ENCODE data around the gene SPINT4. TPM values are rescaled to one million over a fixed set of nuclear protein-coding genes. Genes with fewer than 3 reads are reported as not detected.
"Not testable (repeated sequence)": the region's sequence is repeated elsewhere in the genome, so short reads cannot be mapped to it uniquely, and the experiment has no call there.

SPINT4 gene
- total and polyA plus RNA-seq, 10 donors, result not detected

DNA sequence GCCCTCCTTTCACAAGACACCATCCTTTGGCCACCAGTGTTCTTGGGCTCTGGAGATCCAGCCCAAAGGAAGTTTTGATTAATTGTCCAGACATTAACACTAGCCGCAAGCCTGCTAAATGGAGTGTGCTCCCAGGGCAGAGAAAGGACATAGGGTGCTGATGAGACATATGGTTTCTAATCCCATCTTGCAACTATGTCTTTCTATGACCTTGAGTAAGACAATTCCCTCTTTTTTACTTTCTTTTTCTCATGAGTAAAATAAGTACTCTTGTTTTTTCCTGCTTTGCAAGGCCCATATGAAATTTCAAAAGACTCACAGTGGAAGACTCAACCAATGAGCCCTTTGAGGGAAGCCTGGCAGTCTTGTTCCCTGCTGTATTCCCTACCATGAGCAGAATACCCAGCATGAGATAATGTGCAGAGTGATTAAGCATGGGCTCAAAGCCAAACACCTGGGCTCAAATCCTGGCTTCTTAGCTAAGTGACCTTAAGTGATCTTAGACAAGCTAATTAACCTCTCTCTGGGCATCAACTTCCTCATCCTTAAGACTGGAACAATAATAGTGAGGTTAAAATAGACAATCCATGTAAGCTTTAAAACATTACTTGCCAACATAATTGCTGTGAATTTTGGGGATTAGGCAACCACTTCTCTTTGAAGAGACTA lies 17.0 kb upstream of the SPINT4 start, which contains the start of gene WFDC10B:
TSS of gene WFDC10B (minus strand) at position 51 of the 669 bp plus-strand sequence. CDS start 19,027 bp downstream, outside the sequence.
- H3K4me3 ChIP-seq, result no peak within 1 kb of the TSS
- intact Hi-C loops (cut with DNase I; ENCODE audit: low total_unique reads), result no loop called here
- no peaks in the 10 kb centered on the region for H3K36me3 ChIP-seq
- no peaks in the 10 kb centered on the region for H3K9me3 ChIP-seq
- 78 to 96% (median 86%) methylated on average over 1 of the region's 1 CpG for WGBS, 5 donors
- H3K27ac ChIP-seq, result no peak within 1 kb of the TSS
- no peaks in the 10 kb centered on the region for H3K4me1 ChIP-seq
- DNase-seq, result no peak
- TF ChIP-seq CTCF (IDR thresholded peaks at IDR 0.05 in 8 of 11, conservative IDR thresholded peaks at IDR 0.05 in 3 of 11) (no peak), POLR2AphosphoS5 (IDR thresholded peaks at IDR 0.05) (no peak), POLR2A (IDR thresholded peaks at IDR 0.05) (no peak)
- peaks cover 0 to 29% (median 0%) of the 10 kb centered on the region in 7 donors for H3K27me3 ChIP-seq (replicated peaks in 1 of 7)

DNA sequence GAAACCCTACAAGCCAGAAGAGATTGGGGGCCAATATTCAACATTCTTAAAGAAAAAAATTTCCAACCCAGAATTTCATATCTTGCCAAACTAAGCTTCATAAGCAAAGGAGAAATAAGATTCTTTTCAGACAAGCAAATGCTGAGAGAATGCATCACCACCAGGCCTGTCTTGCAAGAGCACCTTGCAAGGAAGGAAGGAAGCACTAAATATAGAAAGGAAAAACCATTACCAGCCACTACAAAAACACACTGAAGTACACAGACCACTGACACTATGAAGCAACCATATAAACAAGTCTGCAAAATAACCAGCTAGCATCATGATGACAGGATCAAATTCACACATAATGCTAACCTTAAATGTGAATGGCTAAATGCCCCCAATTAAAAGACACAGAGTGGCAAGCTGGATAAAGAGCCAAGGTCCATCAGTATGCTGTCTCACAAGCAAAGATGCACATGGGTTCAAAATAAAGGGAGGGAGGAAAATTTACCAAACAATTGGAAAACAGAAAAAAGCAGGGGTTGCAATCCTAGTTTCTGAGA lies 5.9 kb upstream of the SPINT4 start:
- H3K36me3 ChIP-seq; H3K4me3 ChIP-seq; H3K4me1 ChIP-seq; intact Hi-C loops (cut with DNase I; ENCODE audit: low total_unique reads); DNase-seq; H3K27ac ChIP-seq: not testable (repeated sequence)
- Histone ChIP-seq H3K9me3 (peaks cover 0 to 11% (median 0%) of the 10 kb centered on the region in 8 donors), H3K27me3 (replicated peaks in 1 of 7) (peaks cover 0 to 11% (median 0%) of the 10 kb centered on the region in 7 donors)

GRCh38 chr20:45725134-45725533 lies 3.0 kb downstream of the SPINT4 start:
- TF ChIP-seq CTCF (IDR thresholded peaks at IDR 0.05 in 8 of 11, conservative IDR thresholded peaks at IDR 0.05 in 3 of 11) (no peak), POLR2A (IDR thresholded peaks at IDR 0.05) (no peak), POLR2AphosphoS5 (IDR thresholded peaks at IDR 0.05) (no peak)
- Histone ChIP-seq H3K36me3 (no peaks in the 10 kb centered on the region), H3K27me3 (replicated peaks in 1 of 7) (peaks cover 0 to 27% (median 0%) of the 10 kb centered on the region in 7 donors), H3K27ac (no peak overlapping the region), H3K4me1 (no peaks in the 10 kb centered on the region), H3K4me3 (no peak overlapping the region), H3K9me3 (peaks cover 0 to 5% (median 0%) of the 10 kb centered on the region in 8 donors)
- no peak for DNase-seq
- intact Hi-C loops (cut with DNase I; ENCODE audit: low total_unique reads), result no loop called here

DNA sequence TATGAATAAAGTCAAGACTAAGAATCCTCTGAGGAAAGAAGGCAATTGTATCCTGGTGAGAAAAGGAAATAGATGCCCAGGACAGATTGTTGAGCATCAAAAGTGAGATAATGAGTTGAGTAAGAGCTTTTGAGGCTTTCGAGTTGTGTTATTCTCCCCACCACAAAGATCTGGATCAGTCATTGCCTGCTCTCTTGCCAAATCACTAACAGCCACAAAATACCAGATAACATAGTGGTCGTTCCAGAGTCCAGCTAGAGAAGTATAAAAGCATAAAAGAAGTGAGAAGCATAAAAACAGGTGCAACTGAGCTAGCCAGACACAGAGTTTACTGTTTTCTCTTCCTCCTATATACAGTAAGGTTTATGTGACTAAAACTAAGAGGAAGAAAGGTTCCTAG lies 4.9 kb downstream of the SPINT4 start:
- H3K27me3 ChIP-seq (replicated peaks in 1 of 7), result peaks cover 0 to 27% (median 0%) of the 10 kb centered on the region in 7 donors
- no peaks in the 10 kb centered on the region for H3K36me3 ChIP-seq
- TF ChIP-seq POLR2AphosphoS5 (IDR thresholded peaks at IDR 0.05) (no peak), POLR2A (IDR thresholded peaks at IDR 0.05) (no peak), CTCF (IDR thresholded peaks at IDR 0.05 in 8 of 11, conservative IDR thresholded peaks at IDR 0.05 in 3 of 11) (no peak)
- WGBS, 5 donors, result 29 to 45% (median 37%) methylated on average over 2 of the region's 2 CpGs
- peaks cover 0 to 16% (median 9%) of the 10 kb centered on the region in 8 donors for H3K9me3 ChIP-seq
- no peaks in the 10 kb centered on the region for H3K4me1 ChIP-seq
- no peak overlapping the region for H3K27ac ChIP-seq
- no peak overlapping the region for H3K4me3 ChIP-seq
- intact Hi-C loops (cut with DNase I; ENCODE audit: low total_unique reads), result no loop called here
- DNase-seq, result no peak
